ENCODE data around the gene TMEM184C. TPM values are rescaled to one million over a fixed set of nuclear protein-coding genes. Genes with fewer than 3 reads are reported as not detected.

The TMEM184C gene
- total RNA-seq, 6 donors from 2014 or later = 10.5 to 34.0 (median 23.5) TPM

GRCh38 chr4:147625733-147626132, 8.5 kb downstream of the TMEM184C start:
- Histone ChIP-seq H3K27me3 (no peaks in the 10 kb centered on the region), H3K27ac (no peak overlapping the region), H3K9me3 (no peaks in the 10 kb centered on the region), H3K4me1 (peaks cover 7 to 14% (median 9%) of the 10 kb centered on the region in 4 donors), H3K36me3 (peaks cover 0 to 81% (median 40%) of the 10 kb centered on the region in 4 donors), H3K4me3 (no peak overlapping the region)
- DNase-seq (no peak), ATAC-seq (ENCODE audit: low FRiP score in 2 of 2) (no peak)
- WGBS, 2 donors = 85 to 87% methylated on average over 6 of the region's 6 CpGs
- TF ChIP-seq CTCF (IDR thresholded peaks at IDR 0.05) (no peak), POLR2AphosphoS5 (IDR thresholded peaks at IDR 0.05) (no peak), POLR2A (IDR thresholded peaks at IDR 0.05) (no peak), EP300 (IDR thresholded peaks at IDR 0.05) (no peak)

- Histone ChIP-seq H3K4me3 (no peak overlapping the region), H3K36me3 (peaks cover 0 to 93% (median 40%) of the 10 kb centered on the region in 4 donors), H3K27me3 (no peaks in the 10 kb centered on the region), H3K4me1 (peaks cover 0 to 3% (median under 1%) of the 10 kb centered on the region in 4 donors), H3K9me3 (no peaks in the 10 kb centered on the region), H3K27ac (no peak overlapping the region)
- TF ChIP-seq CTCF (IDR thresholded peaks at IDR 0.05) (no peak), EP300 (IDR thresholded peaks at IDR 0.05) (no peak), POLR2AphosphoS5 (IDR thresholded peaks at IDR 0.05) (no peak), POLR2A (IDR thresholded peaks at IDR 0.05) (no peak)
- DNase-seq = no peak
- ATAC-seq (ENCODE audit: low FRiP score in 2 of 2) = no peak
- WGBS, 2 donors = 96 to 97% methylated on average over 4 of the region's 4 CpGs
Measured at GRCh38 chr4:147626903-147627302, 9.7 kb downstream of the TMEM184C start.

GRCh38 chr4:147628415-147628814, 11.2 kb downstream of the TMEM184C start:
- no peak overlapping the region for H3K27ac ChIP-seq
- no peaks in the 10 kb centered on the region for H3K9me3 ChIP-seq
- WGBS, 2 donors = 75 to 83% methylated on average over 3 of the region's 3 CpGs
- peaks cover 0 to 94% (median 42%) of the 10 kb centered on the region in 4 donors for H3K36me3 ChIP-seq
- no peak for ATAC-seq (ENCODE audit: low FRiP score in 2 of 2)
- H3K4me1 ChIP-seq = no peaks in the 10 kb centered on the region
- H3K4me3 ChIP-seq = no peak overlapping the region
- DNase-seq = no peak
- no peak for TF ChIP-seq CTCF (IDR thresholded peaks at IDR 0.05)
- H3K27me3 ChIP-seq = no peaks in the 10 kb centered on the region

GRCh38 chr4:147629783-147630730, 12.9 kb downstream of the TMEM184C start:
- ATAC-seq (ENCODE audit: low FRiP score in 2 of 2) = no peak
- no peak for DNase-seq
- 92 to 98% methylated on average over 1 of the region's 1 CpG for WGBS, 2 donors
- peaks cover 8 to 99% (median 54%) of the 10 kb centered on the region in 4 donors for H3K36me3 ChIP-seq
- TF ChIP-seq CTCF (IDR thresholded peaks at IDR 0.05) (no peak), POLR2AphosphoS5 (IDR thresholded peaks at IDR 0.05) (no peak), EP300 (IDR thresholded peaks at IDR 0.05) (no peak), POLR2A (IDR thresholded peaks at IDR 0.05) (no peak)
- no peak overlapping the region for H3K27ac ChIP-seq
- H3K9me3 ChIP-seq = no peaks in the 10 kb centered on the region
- no peaks in the 10 kb centered on the region for H3K4me1 ChIP-seq
- H3K27me3 ChIP-seq = no peaks in the 10 kb centered on the region
- no peak overlapping the region for H3K4me3 ChIP-seq
